ENCODE measurements around the gene ELL2.

The ELL2 gene

GRCh38 chr5:95953021-95953702 lies 8.5 kb downstream of the ELL2 start:
- DNase-seq = no peak

- DNase-seq = no peak
Measured at GRCh38 chr5:95951916-95952315, 9.7 kb downstream of the ELL2 start.

GRCh38 chr5:95949810-95950209 lies 11.8 kb downstream of the ELL2 start:
- no peak for DNase-seq

- no peak for DNase-seq
Measured at GRCh38 chr5:95948631-95949030, 13.0 kb downstream of the ELL2 start.

GRCh38 chr5:95946451-95946850 lies 15.2 kb downstream of the ELL2 start:
- DNase-seq = no peak

GRCh38 chr5:95942968-95943367 lies 18.7 kb downstream of the ELL2 start:
- DNase-seq = no peak

GRCh38 chr5:95942414-95942813 lies 19.2 kb downstream of the ELL2 start:
- DNase-seq = no peak

GRCh38 chr5:95941756-95942155 lies 19.9 kb downstream of the ELL2 start:
- DNase-seq = no peak

- DNase-seq = no peak
Measured at GRCh38 chr5:95940758-95941682, 20.6 kb downstream of the ELL2 start.

GRCh38 chr5:95939465-95939864 lies 22.2 kb downstream of the ELL2 start:
- no peak for DNase-seq

GRCh38 chr5:95938766-95939165 lies 22.9 kb downstream of the ELL2 start:
- DNase-seq = no peak

GRCh38 chr5:95938347-95938746 lies 23.3 kb downstream of the ELL2 start:
- no peak for DNase-seq

- DNase-seq = no peak
Measured at GRCh38 chr5:95937607-95938152, 24.0 kb downstream of the ELL2 start.

GRCh38 chr5:95936812-95937397 lies 24.7 kb downstream of the ELL2 start:
- DNase-seq = no peak

GRCh38 chr5:95935553-95936100 lies 26.0 kb downstream of the ELL2 start:
- DNase-seq = no peak

GRCh38 chr5:95934207-95934804 lies 27.3 kb downstream of the ELL2 start:
- DNase-seq = no peak

GRCh38 chr5:95932941-95933340 lies 28.7 kb downstream of the ELL2 start:
- DNase-seq = no peak

- no peak for DNase-seq
Measured at GRCh38 chr5:95931079-95931833, 30.4 kb downstream of the ELL2 start.

- DNase-seq = no peak
Measured at GRCh38 chr5:95930141-95930930, 31.3 kb downstream of the ELL2 start.

- DNase-seq = no peak
Measured at GRCh38 chr5:95928724-95929253, 32.9 kb downstream of the ELL2 start.

Measured in NCI-H2171 treated with DMSO at 0.1 percent for 48 hours (cell line).